KMS-11 (cell line): ENCODE data around the gene OPRM1.

ENCODE experiments used
- H2AFZ ChIP-seq: fragments of 200-600 bp; sonication (generic); 2 replicates; pipeline ENCODE4 v1.6.1; 2016; ENCODE audit warnings: antibody characterized with exemption, mixed run types, low read depth
- H3K27ac ChIP-seq: fragments of 200-600 bp; sonication (generic); 2 replicates; pipeline ENCODE4 v1.6.1; 2016; ENCODE audit warnings: mild to moderate bottlenecking, mixed run types
- H3K27me3 ChIP-seq: fragments of 200-600 bp; sonication (generic); 2 replicates; pipeline ENCODE4 v1.6.1; 2017; ENCODE audit warnings: mild to moderate bottlenecking, low read depth, mixed run types, moderate library complexity; ENCODE audit not compliant: insufficient read depth
- H3K36me3 ChIP-seq: fragments of 200-600 bp; sonication (generic); 2 replicates; pipeline ENCODE4 v1.6.1; 2017; ENCODE audit warnings: mild to moderate bottlenecking, mixed run types; ENCODE audit not compliant: insufficient read depth
- H3K4me1 ChIP-seq: fragments of 200-600 bp; sonication (generic); 2 replicates; pipeline ENCODE4 v1.6.1; 2016; ENCODE audit warnings: mild to moderate bottlenecking, low read depth, mixed run types; ENCODE audit not compliant: poor library complexity, severe bottlenecking
- H3K4me2 ChIP-seq: fragments of 200-600 bp; sonication (generic); 2 replicates; pipeline ENCODE4 v1.7.0; 2016; ENCODE audit warnings: mild to moderate bottlenecking, mixed run types
- H3K4me3 ChIP-seq: fragments of 200-600 bp; sonication (generic); IDR thresholded peaks from 2 replicates; pipeline ENCODE4 v1.6.1; 2017; ENCODE audit warnings: low read depth, low read length, mixed read lengths; ENCODE audit not compliant: insufficient read depth
- H3K79me2 ChIP-seq: fragments of 200-600 bp; sonication (generic); 2 replicates; pipeline ENCODE4 v1.6.1; 2016; ENCODE audit warnings: low read depth, mixed run types; ENCODE audit not compliant: insufficient read depth
- H3K9ac ChIP-seq: fragments of 200-600 bp; sonication (generic); 2 replicates; pipeline ENCODE4 v1.6.1; 2016; ENCODE audit warnings: mild to moderate bottlenecking, mixed run types
- H4K20me1 ChIP-seq: fragments of 200-600 bp; sonication (generic); 2 replicates; pipeline ENCODE4 v1.6.1; 2016; ENCODE audit warnings: mild to moderate bottlenecking, mixed run types; ENCODE audit not compliant: insufficient read depth
- TF ChIP-seq, protein P1 (sequence below): fragments of 200-600 bp; sonication (generic); conservative IDR thresholded peaks from 2 replicates; pipeline ENCODE4 v1.6.1; 2017; ENCODE audit warnings: low read depth, mild to moderate bottlenecking, antibody characterized with exemption, low read length, moderate library complexity, mixed read lengths

OPRM1 gene

GRCh38 chr6:154095571-154095970 lies 56.5 kb downstream of the OPRM1 start:
- Histone ChIP-seq H2AFZ (no peak overlapping the region), H3K9ac (no peak overlapping the region), H3K4me3 (no peak overlapping the region), H3K4me2 (no peak overlapping the region), H3K36me3 (no peaks in the 10 kb centered on the region), H3K4me1 (no peaks in the 10 kb centered on the region), H3K79me2 (no peaks in the 10 kb centered on the region), H3K27ac (no peak overlapping the region), H3K27me3 (no peaks in the 10 kb centered on the region), H4K20me1 (no peaks in the 10 kb centered on the region)
- TF ChIP-seq, protein P1, sequence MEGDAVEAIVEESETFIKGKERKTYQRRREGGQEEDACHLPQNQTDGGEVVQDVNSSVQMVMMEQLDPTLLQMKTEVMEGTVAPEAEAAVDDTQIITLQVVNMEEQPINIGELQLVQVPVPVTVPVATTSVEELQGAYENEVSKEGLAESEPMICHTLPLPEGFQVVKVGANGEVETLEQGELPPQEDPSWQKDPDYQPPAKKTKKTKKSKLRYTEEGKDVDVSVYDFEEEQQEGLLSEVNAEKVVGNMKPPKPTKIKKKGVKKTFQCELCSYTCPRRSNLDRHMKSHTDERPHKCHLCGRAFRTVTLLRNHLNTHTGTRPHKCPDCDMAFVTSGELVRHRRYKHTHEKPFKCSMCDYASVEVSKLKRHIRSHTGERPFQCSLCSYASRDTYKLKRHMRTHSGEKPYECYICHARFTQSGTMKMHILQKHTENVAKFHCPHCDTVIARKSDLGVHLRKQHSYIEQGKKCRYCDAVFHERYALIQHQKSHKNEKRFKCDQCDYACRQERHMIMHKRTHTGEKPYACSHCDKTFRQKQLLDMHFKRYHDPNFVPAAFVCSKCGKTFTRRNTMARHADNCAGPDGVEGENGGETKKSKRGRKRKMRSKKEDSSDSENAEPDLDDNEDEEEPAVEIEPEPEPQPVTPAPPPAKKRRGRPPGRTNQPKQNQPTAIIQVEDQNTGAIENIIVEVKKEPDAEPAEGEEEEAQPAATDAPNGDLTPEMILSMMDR, result no peak

DNA sequence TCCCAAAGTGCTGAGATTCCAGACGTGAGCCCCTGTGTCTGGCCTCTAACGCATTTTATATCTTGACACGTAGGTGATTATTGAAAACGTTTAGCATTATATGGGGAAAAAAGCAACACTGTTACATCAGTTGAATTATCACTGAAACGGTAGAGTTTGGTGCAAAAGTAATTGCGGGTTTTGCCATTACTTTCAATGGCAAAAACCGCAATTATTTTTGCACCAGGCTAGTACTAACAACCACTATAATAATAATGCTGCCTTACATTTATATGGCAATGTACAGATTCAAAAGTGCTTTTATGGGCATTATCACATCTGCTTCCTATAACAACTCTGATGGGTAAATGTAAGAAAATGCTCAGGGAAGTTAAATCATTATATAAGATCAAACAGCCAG lies 57.3 kb downstream of the OPRM1 start:
- Histone ChIP-seq H3K9ac (no peak overlapping the region), H2AFZ (no peak overlapping the region)
- TF ChIP-seq, protein P1, result no peak

DNA sequence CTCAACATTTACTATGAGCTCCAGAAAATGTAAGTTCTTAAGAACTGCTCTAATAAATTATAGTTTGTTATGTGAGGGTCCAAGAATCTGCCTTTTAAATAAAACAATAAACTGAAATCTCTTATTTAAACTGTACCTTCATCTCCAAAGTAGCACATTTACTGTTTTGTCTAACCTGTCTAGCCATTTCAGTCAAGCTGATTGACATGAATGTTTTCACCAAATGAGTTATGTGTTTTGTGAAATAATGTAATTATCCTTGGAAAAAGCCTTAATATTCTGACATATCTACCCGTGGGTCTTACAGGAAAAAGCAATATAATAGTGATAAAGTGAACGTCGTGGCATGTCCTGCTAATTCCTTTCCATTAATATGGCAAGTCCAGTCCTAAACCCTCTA lies 57.8 kb downstream of the OPRM1 start:
- Histone ChIP-seq H3K27me3 (no peaks in the 10 kb centered on the region), H4K20me1 (no peaks in the 10 kb centered on the region), H3K9ac (no peak overlapping the region), H3K27ac (no peak overlapping the region), H3K36me3 (no peaks in the 10 kb centered on the region), H3K4me2 (no peak overlapping the region), H3K4me1 (no peaks in the 10 kb centered on the region), H3K79me2 (no peaks in the 10 kb centered on the region), H3K4me3 (no peak overlapping the region), H2AFZ (no peak overlapping the region)
- TF ChIP-seq, protein P1, result no peak

More for the DNA sequence above, 57.3 kb downstream of the OPRM1 start:
- no peaks in the 10 kb centered on the region for H3K27me3 ChIP-seq
- no peak overlapping the region for H3K4me2 ChIP-seq
- no peak overlapping the region for H3K27ac ChIP-seq
- no peaks in the 10 kb centered on the region for H3K36me3 ChIP-seq
- H3K4me3 ChIP-seq, result no peak overlapping the region
- no peaks in the 10 kb centered on the region for H4K20me1 ChIP-seq
- H3K4me1 ChIP-seq, result no peaks in the 10 kb centered on the region
- no peaks in the 10 kb centered on the region for H3K79me2 ChIP-seq

- TF ChIP-seq, protein P1, result no peak
- Histone ChIP-seq H3K79me2 (no peaks in the 10 kb centered on the region), H2AFZ (no peak overlapping the region), H3K9ac (no peak overlapping the region), H3K4me1 (no peaks in the 10 kb centered on the region), H3K36me3 (no peaks in the 10 kb centered on the region), H3K4me3 (no peak overlapping the region), H3K27me3 (no peaks in the 10 kb centered on the region), H3K4me2 (no peak overlapping the region), H3K27ac (no peak overlapping the region), H4K20me1 (no peaks in the 10 kb centered on the region)
Observed at GRCh38 chr6:154099211-154099610, 60.2 kb downstream of the OPRM1 start.
